ENCODE measurements around the gene SYNM.
A peak's percentile ranks its signal among the peaks of the same experiment; 100 is the strongest.
"Not testable (repeated sequence)": the region's sequence is repeated elsewhere in the genome, so short reads cannot be mapped to it uniquely, and the experiment has no call there.

The SYNM gene

DNA sequence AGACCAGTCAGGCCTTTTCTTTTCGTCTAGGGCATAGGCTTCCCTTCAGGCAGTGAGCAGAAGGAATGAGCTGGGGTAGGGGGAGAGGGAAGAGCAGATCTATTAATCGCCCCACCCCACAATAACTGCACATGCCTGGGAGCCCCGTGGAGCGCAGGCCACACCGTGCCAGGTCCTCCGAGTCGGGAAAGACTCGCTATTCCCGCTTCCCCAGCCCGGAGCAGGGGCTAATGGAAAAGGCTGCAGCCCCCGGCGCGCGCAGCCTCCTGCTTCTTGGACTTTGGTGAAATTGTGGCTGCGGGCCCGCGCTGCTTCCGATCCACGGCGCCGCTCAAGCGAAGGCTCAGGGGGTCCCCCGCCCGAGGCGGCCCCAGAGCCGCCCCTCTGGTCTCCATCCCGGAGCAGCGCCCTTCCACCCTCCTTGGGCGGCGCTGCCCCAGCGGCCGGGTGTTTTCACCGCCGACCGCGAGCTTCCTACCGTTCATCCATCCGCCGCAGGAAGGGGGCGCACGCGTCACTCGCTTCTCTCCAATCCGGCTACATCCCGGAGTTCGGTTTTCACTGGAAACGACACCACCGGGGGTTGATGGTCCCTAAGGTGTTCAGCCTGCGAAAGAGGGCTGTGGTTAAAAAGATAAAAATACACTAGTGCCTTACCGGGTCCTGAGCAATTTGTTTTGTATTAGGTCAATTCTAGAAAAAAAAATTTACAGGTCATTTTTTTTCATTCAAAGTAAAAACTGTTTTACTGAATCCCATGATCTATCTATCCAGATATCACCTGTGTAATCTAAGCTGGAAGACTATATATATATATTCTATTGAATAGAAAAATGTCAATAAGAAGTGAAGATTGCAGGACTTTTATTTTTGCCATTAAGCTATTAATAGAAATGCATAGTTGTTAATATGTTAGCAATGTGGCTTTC lies 4.4 kb upstream of the SYNM start:
- intact Hi-C loops (cut with DNase I) = loop anchor here (5.0 kb wide), 1 partner anchor 112 kb away; no protein-coding TSS in a partner anchor
- peak; percentile 79 to 95 (median 90) for DNase-seq

DNA sequence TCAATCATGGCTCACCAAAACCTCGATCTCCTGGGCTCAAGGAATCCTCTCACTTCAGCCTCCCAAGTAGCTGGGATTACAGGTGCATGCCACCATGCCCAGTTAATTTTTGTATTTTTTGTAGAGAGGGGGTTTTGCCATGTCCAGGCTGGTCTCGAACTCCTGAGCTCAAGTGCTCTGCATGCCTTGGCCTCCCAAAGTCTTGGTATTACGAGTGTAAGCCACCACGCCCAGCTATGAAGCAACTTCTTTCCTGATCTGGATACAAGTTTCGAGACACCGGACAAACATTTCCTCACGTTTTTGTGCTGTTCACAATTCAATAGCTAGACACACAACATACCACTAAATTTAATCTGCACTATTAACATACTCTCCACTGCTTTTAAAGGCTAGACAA lies 3.4 kb upstream of the SYNM start:
- peak in 3 of 42 donors; percentile 17 to 27 (median 19) for DNase-seq

DNA sequence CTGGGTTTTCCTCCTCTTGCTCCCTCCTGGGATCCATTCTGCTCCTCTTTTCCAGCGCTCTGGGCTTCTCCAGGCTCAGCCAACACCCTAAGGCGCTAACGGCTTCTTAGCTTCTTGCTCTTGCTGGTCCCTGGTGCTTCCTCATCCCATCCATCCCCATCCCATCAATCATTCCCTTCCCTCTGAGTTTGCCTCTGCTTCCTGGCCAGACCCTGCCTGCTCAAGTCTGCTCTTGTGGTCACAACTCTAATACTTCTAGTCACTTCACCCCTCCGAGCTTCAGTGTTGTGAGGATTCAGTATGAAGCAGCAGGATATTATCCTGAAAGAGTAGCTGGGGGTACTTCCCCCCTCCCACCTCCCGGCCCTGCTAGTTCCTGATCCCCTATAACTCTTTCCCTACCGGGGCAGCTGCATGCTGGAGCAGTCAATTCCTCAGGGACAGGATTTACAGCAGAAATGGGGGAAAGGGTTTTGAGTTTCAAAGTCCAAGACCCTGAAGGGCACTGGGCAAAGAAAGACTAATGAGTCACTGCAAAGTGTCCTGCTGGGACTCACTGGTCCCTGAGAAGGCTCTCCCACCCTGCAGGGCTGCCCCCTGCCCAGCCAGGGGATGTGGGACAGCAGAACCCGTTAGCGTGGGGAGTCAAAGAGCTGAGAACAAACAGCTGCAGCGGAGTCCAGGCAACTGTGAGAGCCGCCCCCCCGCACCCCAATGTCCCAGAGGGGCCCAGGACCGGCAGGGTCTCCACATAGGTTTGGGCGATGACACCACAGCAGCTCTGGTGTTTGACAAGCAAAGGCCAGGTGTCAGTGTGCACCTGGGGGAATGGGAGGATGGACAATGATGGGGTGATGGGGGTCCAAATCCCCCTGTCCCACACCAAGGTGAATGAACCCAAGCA lies 2.3 kb upstream of the SYNM start:
- intact Hi-C loops (cut with DNase I) = loop anchor here (5.0 kb wide), 1 partner anchor 110 kb away; no protein-coding TSS in a partner anchor
- peak in 4 of 42 donors; percentile 2 to 32 (median 20) for DNase-seq

More for the DNA sequence above, 3.4 kb upstream of the SYNM start:
- intact Hi-C loops (cut with DNase I) = loop anchor here (5.0 kb wide), 1 partner anchor 111 kb away; no protein-coding TSS in a partner anchor

DNA sequence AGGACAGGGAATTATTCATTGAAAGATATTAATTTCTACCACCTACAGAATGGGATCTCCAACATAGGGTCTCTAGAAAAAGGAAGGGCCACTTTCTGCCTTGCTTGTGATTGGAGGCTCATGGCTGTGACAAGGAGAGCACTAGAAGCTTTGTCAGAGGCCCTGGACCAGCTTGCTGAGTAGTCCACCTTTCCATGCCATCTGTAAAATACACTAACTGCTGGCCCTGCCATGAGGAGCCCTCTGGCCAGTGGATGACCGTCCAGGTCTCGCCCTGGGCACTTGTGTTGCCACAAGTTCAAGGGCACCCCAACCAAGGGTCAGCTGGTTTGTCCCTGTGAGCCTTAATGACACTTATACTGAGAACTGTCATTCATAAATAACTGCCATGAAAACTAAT lies 1.6 kb upstream of the SYNM start:
- peak in 3 of 42 donors; percentile 3 to 39 (median 25) for DNase-seq
- intact Hi-C loops (cut with DNase I) = loop anchor here (5.0 kb wide), 1 partner anchor 109 kb away; no protein-coding TSS in a partner anchor

DNA sequence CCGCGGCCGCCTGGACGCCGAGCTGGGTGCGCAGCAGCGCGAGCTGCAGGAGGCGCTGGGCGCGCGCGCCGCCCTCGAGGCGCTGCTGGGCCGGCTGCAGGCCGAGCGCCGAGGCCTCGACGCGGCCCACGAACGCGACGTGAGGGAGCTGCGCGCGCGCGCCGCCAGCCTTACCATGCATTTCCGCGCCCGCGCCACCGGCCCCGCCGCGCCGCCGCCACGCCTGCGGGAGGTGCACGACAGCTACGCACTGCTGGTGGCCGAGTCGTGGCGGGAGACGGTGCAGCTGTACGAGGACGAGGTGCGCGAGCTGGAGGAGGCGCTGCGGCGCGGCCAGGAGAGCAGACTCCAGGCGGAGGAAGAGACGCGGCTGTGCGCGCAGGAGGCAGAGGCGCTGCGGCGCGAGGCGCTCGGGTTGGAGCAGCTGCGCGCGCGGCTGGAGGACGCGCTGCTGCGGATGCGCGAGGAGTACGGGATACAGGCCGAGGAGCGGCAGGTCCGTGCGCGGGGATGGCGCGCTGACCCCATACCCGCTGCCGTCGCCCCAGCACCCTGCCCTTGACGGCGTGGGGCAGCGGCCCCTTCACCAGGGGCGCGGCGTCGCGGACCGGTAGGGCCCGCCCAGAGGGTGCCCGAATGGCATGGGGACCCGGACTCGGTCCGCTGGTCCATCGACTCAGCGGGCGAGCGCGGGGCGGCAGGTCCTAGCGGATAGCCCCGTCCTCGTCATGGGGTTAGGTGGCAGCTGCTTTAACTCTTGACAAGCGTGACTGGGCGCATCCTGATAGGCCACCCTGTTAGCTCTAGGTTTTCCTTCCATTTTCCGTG lies 848 bp downstream of the SYNM start:
- intact Hi-C loops (cut with DNase I) = no loop called here
- DNase-seq = peak in 41 of 42 donors; percentile 45 to 85 (median 69)

DNA sequence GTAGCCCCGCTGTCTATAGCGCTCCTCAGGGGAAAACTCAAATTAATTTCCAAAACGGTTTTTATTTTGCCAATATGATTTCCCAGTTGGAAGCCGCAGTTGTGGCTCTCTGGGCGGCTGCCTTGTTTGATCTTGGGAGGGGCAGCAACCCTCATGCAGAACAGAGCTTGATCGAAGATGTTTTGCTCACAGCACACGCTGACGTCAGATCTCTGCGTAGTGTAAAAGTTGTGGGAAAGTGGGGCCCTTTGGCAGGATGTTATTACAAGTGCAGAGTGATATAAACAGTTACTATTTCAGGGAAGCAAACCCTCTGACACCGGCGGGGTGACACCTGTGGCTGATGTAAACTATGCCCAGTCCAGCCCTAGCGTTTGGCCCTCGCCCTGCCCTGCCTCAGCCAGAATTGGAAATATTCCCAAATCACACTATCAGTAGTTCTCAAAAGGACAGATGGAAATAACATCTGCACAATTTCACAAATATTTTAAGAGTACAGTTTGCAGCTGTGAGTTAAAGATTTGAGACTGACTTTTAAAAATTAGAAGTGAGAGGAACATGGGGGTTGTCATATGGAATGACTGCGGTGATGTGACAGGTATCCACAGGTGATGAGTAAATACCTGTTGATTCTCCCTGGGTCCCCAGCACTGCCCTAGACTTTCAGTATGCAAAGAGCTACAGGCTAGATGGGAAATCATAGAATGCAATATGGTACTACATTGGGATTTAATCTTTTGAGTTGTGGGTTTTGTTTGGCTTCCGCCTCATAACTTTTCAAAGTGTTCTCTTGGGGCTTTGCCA lies 1.7 kb downstream of the SYNM start:
- peak in 3 of 42 donors; percentile 29 to 40 (median 33) for DNase-seq
- intact Hi-C loops (cut with DNase I) = no loop called here

DNA sequence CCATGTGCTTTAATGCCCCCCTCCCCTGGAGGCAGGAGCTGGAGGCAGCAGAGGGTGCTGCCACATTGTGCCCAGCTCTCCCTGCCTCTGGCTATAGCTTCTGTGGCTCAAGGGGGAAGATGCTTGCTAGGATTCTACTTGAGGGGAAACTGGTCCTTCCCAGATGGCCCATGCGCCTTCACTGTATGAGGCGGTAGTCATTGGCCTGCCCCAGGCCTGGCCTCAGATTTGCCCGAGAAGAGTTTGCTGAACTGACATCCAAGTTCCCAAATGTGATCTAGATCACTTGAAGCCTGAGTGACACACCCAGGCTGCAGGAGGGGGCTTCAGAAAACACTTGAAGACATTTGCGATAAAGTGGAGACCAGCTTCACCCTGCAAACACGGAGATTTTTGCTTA lies 4.1 kb downstream of the SYNM start:
- intact Hi-C loops (cut with DNase I) = no loop called here
- no peak for DNase-seq

DNA sequence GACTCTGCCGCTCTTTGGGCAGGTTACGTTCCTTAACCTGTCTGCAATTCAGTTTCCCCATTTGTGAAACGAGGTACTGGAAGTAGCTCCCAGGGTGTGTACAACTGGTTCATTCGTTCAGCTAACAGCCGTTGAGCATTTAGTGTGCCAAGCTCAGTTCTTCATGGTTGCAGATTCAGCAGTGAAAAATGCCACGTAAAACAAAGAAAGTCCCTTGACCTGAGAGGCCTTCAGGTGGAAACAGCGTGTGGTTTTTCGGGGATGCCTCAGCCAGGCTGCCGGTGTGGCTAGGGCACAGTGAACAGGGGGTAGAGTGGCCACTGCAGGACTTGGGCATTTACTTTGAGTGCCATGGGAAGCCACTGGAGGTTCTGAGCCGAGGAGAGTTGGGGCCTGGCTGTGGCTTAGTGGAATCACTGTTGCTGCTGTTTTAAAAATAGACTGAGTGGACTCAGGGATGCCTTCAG lies 4.7 kb downstream of the SYNM start:
- intact Hi-C loops (cut with DNase I) = no loop called here

DNA sequence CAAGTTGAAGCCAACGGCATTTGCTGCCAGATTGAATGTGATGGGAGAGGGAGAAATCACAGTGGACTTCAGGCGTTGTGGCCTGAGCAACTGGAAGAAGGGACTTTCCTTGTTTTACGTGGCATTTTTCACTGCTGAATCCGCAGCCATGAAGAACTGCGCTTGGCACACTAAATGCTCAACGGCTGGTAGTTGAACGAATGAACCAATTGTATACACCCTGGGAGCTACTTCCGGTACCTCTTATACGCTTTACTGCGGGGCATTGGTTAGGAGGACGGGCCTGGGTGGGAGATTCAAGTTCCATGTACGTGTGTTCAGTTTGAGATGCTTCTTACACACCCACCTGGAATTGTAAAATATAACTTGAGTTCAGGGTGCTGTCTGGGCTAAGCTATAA lies 5.2 kb downstream of the SYNM start:
- intact Hi-C loops (cut with DNase I) = no loop called here
- DNase-seq = no peak

More for the DNA sequence above, 4.7 kb downstream of the SYNM start:
- no peak for DNase-seq

DNA sequence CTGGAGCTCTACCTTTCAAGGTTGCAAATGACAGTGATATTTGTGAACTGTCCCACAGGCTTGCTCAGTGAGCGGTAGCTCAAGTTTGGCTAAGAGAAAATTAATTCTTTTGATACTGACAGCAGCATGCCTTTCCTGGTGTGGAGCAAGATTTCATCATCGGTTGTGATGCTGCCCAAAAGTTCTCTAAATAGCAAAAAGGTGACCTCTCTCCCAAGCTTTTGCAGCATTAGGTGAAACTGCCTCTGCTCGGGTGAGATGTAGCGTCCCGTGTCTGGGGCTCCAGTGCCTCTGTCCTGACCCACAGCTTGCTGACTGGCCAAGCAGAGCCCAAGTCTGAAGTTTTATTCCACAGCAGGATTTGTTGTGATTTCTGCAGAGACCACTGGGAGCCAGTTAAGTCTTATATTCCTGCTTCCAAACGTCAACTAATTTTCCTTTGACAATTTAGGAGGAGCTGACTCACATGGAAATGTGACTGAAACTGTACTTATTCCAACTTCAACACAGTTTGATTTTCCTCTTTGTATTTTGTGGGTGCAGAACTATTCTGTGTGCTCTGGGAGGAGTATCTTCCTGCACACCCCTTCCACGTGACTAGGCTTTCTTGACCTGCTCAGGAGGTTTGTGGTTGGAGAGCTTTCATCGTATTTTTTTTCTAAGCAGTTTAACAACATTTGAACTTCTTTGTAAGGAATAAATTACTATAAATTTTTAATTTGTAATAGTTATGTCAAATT lies 5.9 kb downstream of the SYNM start:
- intact Hi-C loops (cut with DNase I) = no loop called here

DNA sequence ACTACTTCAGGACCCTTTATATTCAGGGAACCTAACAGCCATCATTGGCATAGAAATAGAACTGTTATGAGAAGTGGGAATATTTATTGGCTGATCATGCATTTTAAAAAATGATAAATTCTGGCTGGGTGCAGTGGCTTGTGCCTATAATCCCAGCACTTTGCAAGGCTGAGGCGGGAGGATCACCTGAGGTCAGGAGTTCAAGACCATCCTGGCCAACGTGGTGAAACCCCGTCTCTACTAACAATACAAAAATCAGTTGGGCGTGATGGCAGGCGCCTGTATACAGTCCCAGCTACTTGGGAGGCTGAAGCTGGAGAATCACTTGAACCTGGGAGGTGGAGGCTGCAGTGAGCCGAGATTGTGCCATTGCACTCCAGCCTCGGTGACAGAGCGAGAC lies 6.8 kb downstream of the SYNM start:
- intact Hi-C loops (cut with DNase I); DNase-seq: not testable (repeated sequence)

More for the DNA sequence above, 5.9 kb downstream of the SYNM start:
- DNase-seq = no peak

DNA sequence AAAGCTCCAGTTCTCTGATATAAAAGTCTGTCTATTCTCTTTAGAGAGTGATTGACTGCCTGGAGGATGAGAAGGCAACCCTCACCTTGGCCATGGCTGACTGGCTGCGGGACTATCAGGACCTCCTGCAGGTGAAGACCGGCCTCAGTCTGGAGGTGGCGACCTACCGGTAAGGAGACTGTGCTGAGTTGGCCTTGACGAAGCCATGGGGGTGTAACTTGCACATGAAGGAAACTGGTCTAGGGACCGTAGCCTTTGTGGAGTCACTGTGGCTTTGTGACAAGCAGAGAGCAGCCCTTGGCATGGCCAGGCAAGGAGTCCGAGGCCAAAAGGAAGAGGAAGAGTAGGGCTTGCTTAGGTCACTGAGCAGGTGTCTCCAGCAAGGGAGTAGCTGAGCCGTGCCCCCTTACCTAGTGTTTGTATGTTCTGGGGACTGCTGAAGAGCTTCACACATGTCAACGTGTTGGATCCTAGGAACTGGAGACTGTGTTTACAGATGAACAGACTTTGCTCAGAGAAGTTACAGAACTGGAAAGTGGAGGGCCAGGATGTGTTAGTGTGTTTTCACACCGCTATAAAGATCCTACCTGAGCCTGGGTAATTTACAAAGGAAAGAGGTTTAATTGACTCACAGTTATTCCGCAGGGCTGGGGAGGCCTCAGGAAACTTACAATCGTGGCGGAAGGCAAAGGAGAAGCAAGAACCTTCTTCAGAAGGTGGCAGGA lies 8.8 kb downstream of the SYNM start:
- DNase-seq = no peak
- intact Hi-C loops (cut with DNase I) = no loop called here

DNA sequence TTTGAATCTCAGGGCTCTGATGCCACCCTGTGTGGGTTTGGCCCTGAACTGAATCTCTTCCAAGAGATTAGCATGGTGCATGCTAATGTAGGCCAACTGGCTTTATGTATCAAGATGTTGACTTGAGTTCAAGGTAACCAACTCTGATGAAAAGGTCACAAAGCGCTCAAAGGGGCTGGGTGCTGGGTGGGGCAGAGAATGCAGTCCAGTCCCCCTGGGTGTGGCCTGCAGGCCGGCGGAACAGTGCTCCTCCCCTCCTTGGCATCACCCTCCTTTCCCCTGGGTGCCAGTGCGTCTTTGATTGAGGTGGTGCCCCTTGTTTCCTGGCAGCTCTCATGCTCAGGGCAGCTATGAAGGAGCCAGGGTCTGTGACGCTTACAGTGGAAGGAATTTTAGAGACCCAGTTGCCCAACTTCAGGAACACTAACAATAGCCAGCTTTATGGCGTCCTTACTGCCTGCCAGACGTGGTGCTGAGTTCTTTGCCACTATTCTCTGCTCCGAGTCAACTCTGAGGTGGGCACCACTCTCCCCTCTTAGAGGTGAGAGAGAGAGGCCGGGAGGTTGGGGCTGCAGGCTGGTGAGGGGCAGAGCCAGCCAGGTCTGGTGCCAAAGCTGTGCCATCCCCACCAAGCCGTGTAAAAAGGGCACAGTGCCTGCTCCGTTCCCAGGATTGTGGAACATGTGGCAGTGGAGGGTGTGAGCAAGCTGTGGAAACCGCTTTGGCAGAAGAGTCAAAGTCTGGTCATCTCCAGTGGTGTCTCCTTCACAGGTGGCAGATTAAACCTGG lies 9.8 kb downstream of the SYNM start:
- no peak for DNase-seq
- intact Hi-C loops (cut with DNase I) = no loop called here

DNA sequence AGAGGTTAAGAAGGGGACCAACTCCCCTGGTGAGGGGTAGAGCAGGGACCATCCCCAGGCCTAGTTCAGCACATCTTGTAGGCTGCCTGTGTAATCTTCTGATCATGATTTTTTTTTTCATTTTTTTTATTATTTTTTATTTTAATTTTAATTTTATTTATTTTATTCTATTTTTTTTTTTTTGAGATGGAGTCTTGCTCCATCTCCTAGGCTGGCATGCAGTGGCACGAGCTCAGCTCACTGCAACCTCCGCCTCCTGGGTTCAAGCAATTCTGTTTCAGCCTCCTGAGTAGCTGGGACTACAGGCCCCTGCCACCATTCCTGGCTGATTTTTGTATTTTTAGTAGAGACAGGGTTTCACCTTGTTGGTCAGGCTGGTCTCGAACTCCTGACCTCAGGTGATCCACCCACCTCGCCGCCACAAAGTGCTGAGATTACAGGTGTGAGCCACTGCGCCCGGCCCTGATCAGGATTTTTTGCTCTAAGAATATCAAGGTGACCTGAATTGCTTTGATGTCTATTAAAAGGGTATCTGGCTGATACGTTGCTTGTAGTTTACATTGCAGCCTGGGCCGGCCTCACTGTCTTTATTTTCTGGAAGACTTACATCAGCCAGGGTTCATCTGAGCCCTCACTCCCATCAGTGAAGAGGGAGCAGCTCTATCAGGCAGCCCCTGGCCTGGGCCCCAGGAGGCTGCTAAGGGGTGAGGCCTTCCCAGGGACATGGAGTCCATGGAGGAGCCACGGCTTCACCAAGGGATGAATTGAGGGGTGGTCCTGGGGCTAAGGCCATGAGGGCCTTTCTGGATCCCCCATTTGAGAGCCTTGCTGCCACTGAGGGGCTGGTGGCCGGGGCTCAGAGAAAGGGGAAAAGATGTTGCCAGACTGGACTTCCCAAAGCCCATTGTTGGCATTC lies 10.7 kb downstream of the SYNM start:
- DNase-seq = no peak
- intact Hi-C loops (cut with DNase I) = no loop called here
